ENCODE results near the gene CT45A7. TPM values are rescaled to one million over a fixed set of nuclear protein-coding genes. Genes with fewer than 3 reads are reported as not detected.
"Not testable (repeated sequence)": the region's sequence is repeated elsewhere in the genome, so short reads cannot be mapped to it uniquely, and the experiment has no call there.

Gene CT45A7
- total RNA-seq = not detected

- DNase-seq (ENCODE audit: low spot score in 2 of 2); intact Hi-C loops (cut with DNase I; ENCODE audit: low total_unique reads); H3K4me3 ChIP-seq (ENCODE audit: low read depth, poor library complexity, severe bottlenecking): not testable (repeated sequence)
- no CpG with 5 or more reads among the region's 17 CpGs for WGBS, 2 donors
Observed at GRCh38 chrX:135837180-135837579, at the start of gene CT45A7. Gene CT45A7 (minus strand): TSS chrX:135837280. CDS start chrX:135833533, 3,747 bp downstream.

- WGBS, 2 donors = 51 to 56% methylated on average over 4 to 5 of the region's 5 CpGs
- intact Hi-C loops (cut with DNase I; ENCODE audit: low total_unique reads) = not testable (repeated sequence)
Observed at GRCh38 chrX:135882741-135883140, 45.7 kb upstream of the CT45A7 start.

GRCh38 chrX:135871712-135872111 lies 34.6 kb upstream of the CT45A7 start, which contains the start of gene CT45A9:
Gene CT45A9 (minus strand): TSS chrX:135871812. CDS start chrX:135868061, 3,751 bp downstream.
- WGBS, 2 donors = no CpG with 5 or more reads among the region's 17 CpGs
- DNase-seq (ENCODE audit: low spot score in 2 of 2); intact Hi-C loops (cut with DNase I; ENCODE audit: low total_unique reads); H3K4me3 ChIP-seq (ENCODE audit: low read depth, poor library complexity, severe bottlenecking): not testable (repeated sequence)

More at GRCh38 chrX:135882741-135883140, 45.7 kb upstream of the CT45A7 start:
- H3K4me3 ChIP-seq (ENCODE audit: low read depth, poor library complexity, severe bottlenecking); DNase-seq (ENCODE audit: low spot score in 2 of 2): not testable (repeated sequence)

- no CpG with 5 or more reads among the region's 17 CpGs for WGBS, 2 donors
- intact Hi-C loops (cut with DNase I; ENCODE audit: low total_unique reads); DNase-seq (ENCODE audit: low spot score in 2 of 2); H3K4me3 ChIP-seq (ENCODE audit: low read depth, poor library complexity, severe bottlenecking): not testable (repeated sequence)
Observed at GRCh38 chrX:135854438-135854837, 17.4 kb upstream of the CT45A7 start, which contains the start of gene CT45A8. Gene CT45A8 (minus strand): TSS chrX:135854538. CDS start chrX:135850783, 3,755 bp downstream.

GRCh38 chrX:135819912-135820311 lies 17.2 kb downstream of the CT45A7 start, which contains the start of gene CT45A2:
Gene CT45A2 (minus strand): TSS chrX:135820012. CDS start chrX:135816265, 3,747 bp downstream.
- WGBS, 2 donors = no CpG with 5 or more reads among the region's 17 CpGs
- DNase-seq (ENCODE audit: low spot score in 2 of 2); H3K4me3 ChIP-seq (ENCODE audit: low read depth, poor library complexity, severe bottlenecking); intact Hi-C loops (cut with DNase I; ENCODE audit: low total_unique reads): not testable (repeated sequence)

- H3K4me3 ChIP-seq (ENCODE audit: low read depth, poor library complexity, severe bottlenecking); intact Hi-C loops (cut with DNase I; ENCODE audit: low total_unique reads); DNase-seq (ENCODE audit: low spot score in 2 of 2): not testable (repeated sequence)
- WGBS, 2 donors = no CpG with 5 or more reads among the region's 16 CpGs
Observed at GRCh38 chrX:135802687-135803086, 34.4 kb downstream of the CT45A7 start, which contains the start of gene CT45A6. Gene CT45A6 (minus strand): TSS chrX:135802787. CDS start chrX:135798993, 3,794 bp downstream.

GRCh38 chrX:135785403-135785802 lies 51.7 kb downstream of the CT45A7 start, which contains the start of gene CT45A5:
Gene CT45A5 (minus strand): TSS chrX:135785503. CDS start chrX:135781729, 3,774 bp downstream.
- no CpG with 5 or more reads among the region's 16 CpGs for WGBS, 2 donors
- DNase-seq (ENCODE audit: low spot score in 2 of 2); intact Hi-C loops (cut with DNase I; ENCODE audit: low total_unique reads); H3K4me3 ChIP-seq (ENCODE audit: low read depth, poor library complexity, severe bottlenecking): not testable (repeated sequence)

Other genes starting within 250 kb of the CT45A7 start
- gene CT45A1, start 123.6 kb downstream of the CT45A7 start, total RNA-seq = not detected
- not detected for gene CT45A3, start 69.1 kb downstream of the CT45A7 start, total RNA-seq
- gene CT45A5, start 51.8 kb downstream of the CT45A7 start, total RNA-seq = not detected
- gene CT45A6, start 34.5 kb downstream of the CT45A7 start, total RNA-seq = not detected
- not detected for gene CT45A2, start 17.3 kb downstream of the CT45A7 start, total RNA-seq
- not detected for gene CT45A8, start 17.3 kb upstream of the CT45A7 start, total RNA-seq
- not detected for gene CT45A9, start 34.5 kb upstream of the CT45A7 start, total RNA-seq
- gene CT45A10, start 56.2 kb upstream of the CT45A7 start, total RNA-seq = not detected
- gene SAGE1, start 56.4 kb upstream of the CT45A7 start, total RNA-seq = not detected
- 10 to 100 TPM; 17.3 to 25.3 (median 21.2) TPM for gene MMGT1, start 136.7 kb upstream of the CT45A7 start, total RNA-seq
- 10 to 100 TPM; 11.6 to 18.1 (median 17.2) TPM for gene SLC9A6, start 148.2 kb upstream of the CT45A7 start, total RNA-seq

Data from lower leg skin (tissue), 4 donors.